SIG-M5 (cell line): ENCODE results near the gene LRRC75A.
"Not testable (repeated sequence)": the region's sequence is repeated elsewhere in the genome, so short reads cannot be mapped to it uniquely, and the experiment has no call there.

Experiments used
- DNase-seq: peaks from one replicate; lab custom pipeline; 2025; lab: John Stamatoyannopoulos, UW

LRRC75A gene

DNA sequence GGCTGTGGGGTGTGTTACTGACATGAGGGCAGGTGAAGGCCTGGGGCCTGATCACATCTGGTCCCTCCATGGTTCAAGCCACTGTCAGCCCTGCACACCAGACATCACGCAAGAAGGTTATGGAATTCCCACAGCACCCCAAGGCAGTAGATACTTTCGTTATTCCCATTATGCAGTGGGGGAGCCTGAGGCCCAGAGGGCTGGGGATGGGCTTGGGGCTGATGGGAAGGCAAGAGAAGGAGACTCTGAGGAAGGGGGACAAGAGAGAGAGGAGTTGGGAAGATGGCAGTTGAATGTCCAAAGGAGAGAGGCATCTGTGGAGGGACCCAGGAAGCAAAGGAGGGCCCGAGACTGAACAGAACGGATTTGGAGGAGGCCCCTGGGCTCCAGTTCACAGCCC, 42.0 kb downstream of the LRRC75A start:
- no peak for DNase-seq

GRCh38 chr17:16449121-16449570, 42.8 kb downstream of the LRRC75A start:
- no peak for DNase-seq

DNA sequence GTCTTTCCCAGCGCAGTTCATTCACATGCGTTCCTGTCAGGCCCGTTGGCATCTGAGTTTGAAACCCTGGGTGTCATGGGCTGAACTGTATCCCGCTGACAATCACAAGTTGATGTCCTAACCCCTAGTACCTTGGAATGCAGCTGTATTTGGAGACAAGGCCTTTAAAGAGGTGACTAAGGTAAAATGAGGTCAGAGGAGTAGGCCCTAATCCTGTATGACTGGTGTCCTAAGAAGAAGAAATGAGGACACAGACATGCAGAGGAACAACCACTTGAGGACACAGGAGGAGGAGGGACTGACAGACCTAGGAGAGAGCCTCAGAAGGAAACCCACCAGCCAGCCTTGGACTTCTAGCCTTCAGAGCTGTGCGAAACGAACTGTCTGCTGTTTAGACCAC, 43.5 kb downstream of the LRRC75A start:
- DNase-seq: no peak

DNA sequence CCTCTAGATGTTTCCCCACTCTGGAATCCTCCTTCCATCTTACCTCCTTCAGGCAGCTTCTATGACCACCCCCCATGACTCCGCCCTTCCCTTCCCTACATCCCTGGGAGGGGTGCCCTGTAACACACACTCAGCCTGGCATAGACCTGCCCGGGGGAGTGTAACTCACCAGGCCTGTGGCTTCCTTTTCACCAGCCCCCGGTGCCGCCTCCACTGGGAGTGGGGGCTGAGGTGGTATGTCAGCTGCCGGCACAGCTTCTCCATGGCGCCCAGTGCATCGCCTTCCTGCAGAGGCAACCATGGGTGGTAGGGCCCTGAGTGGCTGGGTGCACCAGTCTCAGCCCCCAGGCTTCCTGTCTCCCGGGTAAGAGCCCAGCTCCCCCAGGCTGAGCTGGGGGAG, 44.3 kb downstream of the LRRC75A start:
- no peak for DNase-seq

DNA sequence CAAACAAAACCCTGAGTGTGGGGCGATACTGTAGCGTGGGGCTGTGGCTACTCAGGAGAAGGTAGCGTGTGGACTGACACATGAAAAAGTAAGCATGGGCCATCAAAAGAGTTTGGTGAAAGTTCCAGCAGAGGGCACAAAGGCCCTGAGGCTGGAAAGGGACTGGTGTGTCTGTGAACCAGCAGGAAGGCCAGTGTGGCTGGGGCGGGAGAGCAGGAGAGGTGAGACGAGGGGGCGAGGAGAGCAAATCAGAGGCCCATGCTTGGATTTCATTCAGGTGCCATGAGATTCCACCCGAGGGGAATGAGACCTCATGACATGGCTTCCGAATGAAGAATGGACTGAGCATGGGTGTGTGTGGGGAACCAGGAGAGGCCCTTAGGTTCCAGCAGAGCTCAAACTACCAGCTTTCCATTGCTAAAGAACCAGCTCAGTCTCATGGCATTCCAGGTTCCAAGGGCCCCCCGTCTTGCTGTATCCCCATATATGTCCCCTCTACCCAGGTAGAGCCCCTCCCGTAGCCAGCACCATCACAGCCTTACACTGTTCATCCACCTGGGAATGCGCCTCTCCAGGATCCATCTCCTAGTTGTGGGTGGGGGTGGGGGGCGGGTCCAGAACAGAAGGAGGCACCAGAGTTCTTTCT, 45.5 kb downstream of the LRRC75A start:
- no peak for DNase-seq

DNA sequence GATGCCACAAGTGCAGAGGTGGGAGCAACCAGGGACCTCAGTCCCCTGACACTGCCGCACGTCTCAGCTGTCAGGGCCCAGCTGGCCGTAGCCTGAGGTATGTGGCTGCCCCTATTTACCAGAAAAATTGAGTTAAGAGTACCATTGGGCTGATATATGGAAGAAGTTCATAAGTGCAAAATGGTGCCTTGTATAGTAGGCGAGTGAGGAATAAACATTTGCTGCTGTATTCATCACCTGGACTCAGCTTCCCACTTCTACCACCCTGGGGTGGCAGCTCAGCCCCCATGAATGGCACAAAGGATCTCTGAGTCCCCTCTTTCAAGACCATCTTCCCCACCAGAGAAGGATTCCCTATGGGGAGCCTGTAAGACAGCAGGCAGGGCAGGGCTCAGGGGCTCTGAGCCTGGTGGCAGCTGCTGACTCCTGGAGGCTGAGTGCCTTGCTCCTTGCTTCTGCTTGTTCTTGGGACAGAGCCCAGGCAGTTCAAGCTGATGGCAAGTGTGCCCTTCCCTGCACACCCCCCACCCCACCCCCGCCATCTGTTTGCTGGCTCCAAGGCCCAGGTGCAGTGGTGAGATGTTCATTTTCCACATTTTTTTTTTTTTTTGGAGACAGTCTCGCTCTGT, 47.6 kb downstream of the LRRC75A start:
- DNase-seq: no peak

- no peak for DNase-seq
Observed at GRCh38 chr17:16443511-16444257, 48.3 kb downstream of the LRRC75A start.

- no peak for DNase-seq
Observed at GRCh38 chr17:16442594-16443510, 49.1 kb downstream of the LRRC75A start.

GRCh38 chr17:16442141-16442540, 49.9 kb downstream of the LRRC75A start:
- DNase-seq: peak; percentile 67

GRCh38 chr17:16440901-16441629, 50.9 kb downstream of the LRRC75A start:
- no peak for DNase-seq

- not testable (repeated sequence) for DNase-seq
Observed at GRCh38 chr17:16440354-16440753, 51.6 kb downstream of the LRRC75A start.

DNA sequence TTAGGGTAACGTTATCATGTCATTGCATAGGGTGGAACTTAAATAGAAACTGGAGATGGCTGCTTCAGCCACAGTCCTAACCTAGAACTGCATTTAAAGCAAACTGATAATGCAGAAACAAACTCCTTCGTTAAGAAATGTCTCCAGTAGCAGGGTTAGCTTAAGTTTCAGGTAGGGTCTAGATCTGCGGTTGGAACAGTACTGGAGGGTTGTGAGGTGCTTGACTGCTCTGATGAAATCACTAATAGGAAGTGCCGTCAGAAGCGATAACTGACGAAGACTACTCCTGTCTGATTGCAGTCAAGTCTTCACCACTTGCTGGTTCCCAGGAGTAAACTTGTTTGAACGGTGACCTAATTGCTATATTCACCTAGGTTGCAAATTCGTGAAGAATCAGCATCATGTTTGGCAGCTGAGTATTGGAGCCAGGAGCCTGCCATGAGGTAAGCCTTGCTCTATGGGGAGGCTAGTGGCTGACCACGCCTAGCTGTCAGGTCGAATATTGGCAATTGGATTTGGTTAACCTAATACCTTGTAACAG, 52.1 kb downstream of the LRRC75A start:
- DNase-seq: no peak

GRCh38 chr17:16439303-16439791, 52.6 kb downstream of the LRRC75A start:
- DNase-seq: no peak

DNA sequence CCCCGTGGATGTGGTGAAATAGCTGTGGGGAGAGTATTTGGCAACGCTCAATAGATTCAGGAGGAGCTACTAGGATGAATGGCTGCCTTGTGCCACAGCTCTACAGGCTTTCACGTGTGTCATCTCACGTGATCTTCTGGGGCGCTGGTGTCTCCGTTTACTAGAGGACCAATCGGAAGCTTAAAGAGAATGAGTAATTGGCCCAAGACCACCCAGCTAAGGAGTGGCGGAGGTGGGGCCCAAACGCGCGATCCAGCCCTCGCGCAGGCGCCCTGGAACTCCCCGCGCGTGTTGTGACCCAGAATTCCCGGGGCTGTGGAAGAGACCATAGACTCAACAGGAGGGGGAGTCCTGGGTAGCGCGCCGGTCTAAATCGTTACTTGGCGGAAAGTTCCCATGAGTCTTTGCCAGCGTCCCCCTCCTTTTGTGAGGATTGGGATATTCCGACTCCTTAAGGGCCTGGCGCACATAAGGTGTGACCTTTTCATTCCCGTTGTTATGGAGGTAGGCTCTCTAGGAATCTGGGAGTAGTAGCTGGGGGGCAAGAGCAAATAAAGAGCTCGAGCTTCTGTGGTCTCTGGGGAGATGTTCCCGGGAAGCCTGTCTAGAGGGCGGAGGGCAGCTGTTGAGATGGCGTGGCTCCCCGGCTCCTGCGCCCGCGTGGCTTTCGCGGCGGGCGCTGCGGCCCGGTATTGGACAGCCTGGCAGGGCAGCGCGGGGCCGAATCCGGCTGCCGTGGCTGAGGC, 53.3 kb downstream of the LRRC75A start:
- DNase-seq: peak; percentile 97

GRCh38 chr17:16438173-16438556, 53.8 kb downstream of the LRRC75A start:
- DNase-seq: no peak

DNA sequence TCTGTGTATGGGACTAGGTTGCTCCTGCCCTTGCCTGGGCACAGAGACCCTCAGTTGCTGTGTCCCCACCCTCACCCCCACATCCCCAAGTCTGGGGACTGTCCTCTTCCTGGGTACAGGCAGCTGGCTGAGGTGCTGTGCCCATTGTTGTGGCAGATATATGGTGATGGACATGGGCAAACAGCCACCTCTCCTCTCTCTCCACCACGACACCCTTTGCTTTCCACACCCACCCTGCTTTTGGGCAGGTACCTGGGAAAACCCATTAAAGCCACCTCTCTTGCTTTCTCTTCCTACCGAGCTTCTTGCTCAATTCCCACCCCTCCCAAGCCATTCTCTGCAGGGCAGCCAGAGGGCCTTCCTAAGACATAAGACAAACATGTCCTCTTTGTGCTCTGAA, 54.9 kb downstream of the LRRC75A start:
- DNase-seq: no peak

- DNase-seq: no peak
Observed at GRCh38 chr17:16435925-16436886, 55.8 kb downstream of the LRRC75A start.

DNA sequence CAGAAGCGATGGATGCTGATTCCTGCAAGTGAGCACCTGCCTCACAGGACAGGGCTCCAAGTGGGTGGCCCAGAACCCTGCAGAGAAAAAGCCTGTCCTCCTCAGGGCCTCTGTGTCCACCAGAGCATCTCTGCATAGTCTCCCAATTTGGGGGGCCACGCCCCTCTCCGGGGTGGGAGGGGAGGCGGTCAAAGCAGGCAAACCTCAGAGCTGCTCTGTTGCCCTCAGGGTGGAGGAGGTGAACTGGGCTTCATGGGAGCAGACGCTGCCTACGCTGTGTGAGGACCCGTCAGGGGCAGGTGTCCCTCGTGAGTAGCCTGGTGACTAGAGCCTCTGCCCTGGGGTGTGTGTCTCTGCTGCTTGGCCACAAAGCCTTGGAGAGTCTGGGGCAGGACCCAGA, 57.3 kb downstream of the LRRC75A start:
- DNase-seq: no peak

DNA sequence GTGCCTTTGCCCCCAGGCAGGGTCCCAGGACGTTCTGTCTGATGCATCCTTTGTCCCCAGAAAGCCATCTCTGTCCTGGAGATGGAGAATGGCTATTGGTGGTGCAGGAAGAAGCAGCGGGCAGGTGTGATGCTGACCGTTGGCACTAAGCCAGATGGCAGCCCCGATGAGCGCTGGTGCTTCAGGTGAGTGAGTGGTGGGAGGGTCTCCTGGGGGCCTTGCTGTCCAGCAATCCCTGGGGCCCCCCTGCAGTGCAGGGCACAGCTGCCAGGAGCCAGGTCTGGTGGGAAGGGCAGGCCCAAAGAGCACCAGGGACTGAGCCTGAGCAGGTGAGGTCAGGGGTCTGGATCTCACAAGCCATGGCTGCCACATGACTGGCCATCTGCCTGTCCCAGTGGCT, 58.5 kb downstream of the LRRC75A start:
- no peak for DNase-seq
